GM23248 (cell line): ENCODE results near the gene TAOK3. TPM values are rescaled to one million over a fixed set of nuclear protein-coding genes. Genes with fewer than 3 reads are reported as not detected.

Experiments
- DNase-seq: peaks from one replicate; pipeline ENCODE4 v3.0.0-alpha.2; 2015
- H2AFZ ChIP-seq: fragments of 200-600 bp; sonication (generic); 2 replicates; pipeline ENCODE4 v1.6.1; 2016; ENCODE audit warnings: antibody characterized with exemption
- H3F3A ChIP-seq: fragments of 200-600 bp; sonication (generic); 2 replicates; pipeline ENCODE4 v1.6.1; 2016; ENCODE audit warnings: mild to moderate bottlenecking, antibody characterized with exemption, mixed run types; ENCODE audit not compliant: insufficient read depth
- H3K27ac ChIP-seq: fragments of 200-600 bp; sonication (generic); 2 replicates; pipeline ENCODE4 v1.5.1; 2016; ENCODE audit warnings: mild to moderate bottlenecking
- H3K27me3 ChIP-seq: fragments of 200-600 bp; sonication (generic); replicated peaks from 2 replicates; pipeline ENCODE4 v1.6.1; 2016; ENCODE audit warnings: mild to moderate bottlenecking; ENCODE audit not compliant: insufficient read depth
- H3K36me3 ChIP-seq: fragments of 200-600 bp; sonication (generic); 2 replicates; pipeline ENCODE4 v1.6.1; 2016; ENCODE audit warnings: low read depth, mild to moderate bottlenecking
- H3K4me1 ChIP-seq: fragments of 200-600 bp; sonication (generic); 2 replicates; pipeline ENCODE4 v1.6.1; 2016; ENCODE audit warnings: mild to moderate bottlenecking; ENCODE audit not compliant: insufficient read depth
- H3K4me2 ChIP-seq: fragments of 200-600 bp; sonication (generic); one replicate; pipeline ENCODE4 v1.6.1; 2016; ENCODE audit warnings: mild to moderate bottlenecking; ENCODE audit not compliant: unreplicated experiment
- H3K4me3 ChIP-seq: fragments of 200-600 bp; sonication (generic); 2 replicates; pipeline ENCODE4 v1.5.1; 2016; ENCODE audit warnings: mild to moderate bottlenecking
- H3K79me2 ChIP-seq: fragments of 200-600 bp; sonication (generic); 2 replicates; pipeline ENCODE4 v1.6.1; 2016; ENCODE audit warnings: mild to moderate bottlenecking; ENCODE audit not compliant: insufficient read depth
- H3K9ac ChIP-seq: fragments of 200-600 bp; sonication (generic); 2 replicates; pipeline ENCODE4 v1.6.1; 2016; ENCODE audit warnings: mild to moderate bottlenecking
- H3K9me2 ChIP-seq: fragments of 200-600 bp; sonication (generic); 2 replicates; pipeline ENCODE4 v1.6.1; 2016; ENCODE audit warnings: mixed run types, mild to moderate bottlenecking, moderate library complexity; ENCODE audit not compliant: insufficient read depth
- H3K9me3 ChIP-seq: fragments of 200-600 bp; sonication (generic); one replicate; pipeline ENCODE4 v1.6.1; 2017; ENCODE audit warnings: low read depth
- H4K20me1 ChIP-seq: fragments of 200-600 bp; sonication (generic); 2 replicates; pipeline ENCODE4 v1.6.0; 2016; ENCODE audit not compliant: insufficient read depth
- EZH2 ChIP-seq: fragments of 200-600 bp; sonication (generic); IDR thresholded peaks from 2 replicates; pipeline ENCODE4 v1.6.1; 2018; ENCODE audit warnings: antibody characterized with exemption, mild to moderate bottlenecking; ENCODE audit not compliant: insufficient read depth, poor library complexity, severe bottlenecking
- EZH2phosphoT487 ChIP-seq: fragments of 200-600 bp; sonication (generic); IDR thresholded peaks from 2 replicates; pipeline ENCODE4 v1.6.1; 2018; ENCODE audit warnings: antibody characterized with exemption, moderate library complexity, mild to moderate bottlenecking, low read depth; ENCODE audit not compliant: insufficient read depth
- WGBS, 2 experiments: methylation state at CpG; one replicate each; pipeline ENCODE4 v1.1.6; 2015 to 2017; ENCODE audit warnings: low lambda C conversion rate in 2 of 2, low coverage in 1 of 2; ENCODE audit errors: missing lambda C conversion rate in 2 of 2; 5-methylcytosine and 5-hydroxymethylcytosine counted together
- in situ Hi-C: fragments of 300-500 bp; cut with MboI; formaldehyde crosslinking; loops from 2 replicates; pipeline ENCODE4 v1.15.0; 2020
- polyA plus RNA-seq: library from polyadenylated mRNA; unstranded; fragments of >200 nt; fragmentation: Nextera tagmentation; extraction: Ambion mirVana; gene quantifications from 2 replicates; pipeline ENCODE4 v1.2.1, GENCODE V29; 2016
- total RNA-seq: library from RNA; depleted of rRNA; stranded (reverse); fragments of >200 nt; shearing (Covaris generic); gene quantifications from 2 replicates; pipeline ENCODE4 v1.2.3, GENCODE V29; 2014

TAOK3 gene
- total and polyA plus RNA-seq, 2 experiments from 2014 or later = 17.8 to 49.8 TPM

- H2AFZ ChIP-seq = no peak overlapping the region
- no peaks in the 10 kb centered on the region for H4K20me1 ChIP-seq
- peaks cover 15% of the 10 kb centered on the region for H3K4me1 ChIP-seq
- DNase-seq = no peak
- no peaks in the 10 kb centered on the region; the same call in 1 of the 2 replicates for H3K9me2 ChIP-seq
- H3K4me3 ChIP-seq = no peak overlapping the region
- no peak overlapping the region for H3K4me2 ChIP-seq
- no peaks in the 10 kb centered on the region for H3K27me3 ChIP-seq
- H3K9me3 ChIP-seq = no peaks in the 10 kb centered on the region
- H3F3A ChIP-seq = peaks cover 10% of the 10 kb centered on the region
- no peak for TF ChIP-seq EZH2
- TF ChIP-seq EZH2phosphoT487 = no peak
- WGBS, 2 experiments = 97 to 98% methylated on average over 2 of the region's 2 CpGs
- no peaks in the 10 kb centered on the region; the same call in 1 of the 2 replicates for H3K79me2 ChIP-seq
- H3K9ac ChIP-seq = no peak overlapping the region
- H3K27ac ChIP-seq = no peak overlapping the region
- H3K36me3 ChIP-seq = peaks cover 20% of the 10 kb centered on the region
- in situ Hi-C loops = no loop called here
Measured at GRCh38 chr12:118238888-118239287, 133.8 kb downstream of the TAOK3 start.

GRCh38 chr12:118237908-118238307 lies 134.8 kb downstream of the TAOK3 start:
- peaks cover 15% of the 10 kb centered on the region for H3K4me1 ChIP-seq
- H3K36me3 ChIP-seq = peaks cover 23% of the 10 kb centered on the region
- no peak overlapping the region; the same call in 1 of the 2 replicates for H2AFZ ChIP-seq
- TF ChIP-seq EZH2 (no peak), EZH2phosphoT487 (no peak)
- no peak overlapping the region for H3K9ac ChIP-seq
- H3K9me3 ChIP-seq = no peaks in the 10 kb centered on the region
- H3K27ac ChIP-seq = 0 out of 2 replicates have a peak overlapping the region, but pooled peaks have one; percentile 9
- DNase-seq = peak; percentile 72
- peaks cover 10% of the 10 kb centered on the region for H3F3A ChIP-seq
- WGBS, 2 experiments = 35 to 58% methylated on average over 1 of the region's 1 CpG
- no peaks in the 10 kb centered on the region for H3K27me3 ChIP-seq
- peak overlapping the region; percentile 5 for H3K4me2 ChIP-seq
- no peak overlapping the region for H3K4me3 ChIP-seq
- no peaks in the 10 kb centered on the region; the same call in 1 of the 2 replicates for H3K9me2 ChIP-seq
- no peaks in the 10 kb centered on the region for H4K20me1 ChIP-seq
- H3K79me2 ChIP-seq = no peaks in the 10 kb centered on the region; the same call in 1 of the 2 replicates
- in situ Hi-C loops = no loop called here

- H4K20me1 ChIP-seq = no peaks in the 10 kb centered on the region
- DNase-seq = no peak
- 95 to 100% methylated on average over 1 of the region's 1 CpG for WGBS, 2 experiments
- H3K9me3 ChIP-seq = no peaks in the 10 kb centered on the region
- no peak overlapping the region for H3K27ac ChIP-seq
- no peaks in the 10 kb centered on the region; the same call in 1 of the 2 replicates for H3K79me2 ChIP-seq
- no peak for TF ChIP-seq EZH2
- no peak for TF ChIP-seq EZH2phosphoT487
- H3K4me2 ChIP-seq = no peak overlapping the region
- no peak overlapping the region for H3K9ac ChIP-seq
- H2AFZ ChIP-seq = no peak overlapping the region
- no peaks in the 10 kb centered on the region for H3K27me3 ChIP-seq
- peaks cover 10% of the 10 kb centered on the region for H3F3A ChIP-seq
- H3K9me2 ChIP-seq = no peaks in the 10 kb centered on the region; the same call in 1 of the 2 replicates
- H3K4me3 ChIP-seq = no peak overlapping the region
- peaks cover 15% of the 10 kb centered on the region for H3K4me1 ChIP-seq
- in situ Hi-C loops = no loop called here
- peaks cover 23% of the 10 kb centered on the region for H3K36me3 ChIP-seq
Measured at GRCh38 chr12:118237052-118237665, 135.5 kb downstream of the TAOK3 start.

GRCh38 chr12:118220702-118221101 lies 152.0 kb downstream of the TAOK3 start:
- TF ChIP-seq EZH2 (no peak), EZH2phosphoT487 (no peak)
- Histone ChIP-seq H3K9ac (no peak overlapping the region), H2AFZ (no peak overlapping the region), H3F3A (no peaks in the 10 kb centered on the region), H4K20me1 (no peaks in the 10 kb centered on the region), H3K4me3 (no peak overlapping the region), H3K4me1 (no peaks in the 10 kb centered on the region), H3K4me2 (no peak overlapping the region), H3K27me3 (no peaks in the 10 kb centered on the region), H3K79me2 (no peaks in the 10 kb centered on the region), H3K36me3 (peaks cover 18% of the 10 kb centered on the region; the same call in 1 of the 2 replicates), H3K9me3 (no peaks in the 10 kb centered on the region), H3K9me2 (no peaks in the 10 kb centered on the region), H3K27ac (no peak overlapping the region)
- in situ Hi-C loops = no loop called here
- no peak for DNase-seq
